Measurements from ENCODE around the gene GRAMD1C. TPM values are rescaled to one million over a fixed set of nuclear protein-coding genes. Genes with fewer than 3 reads are reported as not detected.

The GRAMD1C gene
- total and polyA plus RNA-seq, 8 donors: 3.1 to 6.9 (median 5.0) TPM

GRCh38 chr3:113825090-113825489, 13.5 kb upstream of the GRAMD1C start:
- H3K4me3 ChIP-seq: no peak overlapping the region
- no peak overlapping the region for H3K27ac ChIP-seq
- DNase-seq: no peak
- peaks cover 0 to 7% of the 10 kb centered on the region in 2 donors for H3K4me1 ChIP-seq
- H3K9me3 ChIP-seq: no peaks in the 10 kb centered on the region
- no peaks in the 10 kb centered on the region for H3K36me3 ChIP-seq
- ATAC-seq: no peak
- intact Hi-C loops (cut with DNase I): no loop called here
- TF ChIP-seq CTCF (IDR thresholded peaks at IDR 0.05): no peak
- H3K27me3 ChIP-seq: no peaks in the 10 kb centered on the region

- Histone ChIP-seq H3K4me1 (peaks cover 0 to 18% of the 10 kb centered on the region in 2 donors), H3K9me3 (no peaks in the 10 kb centered on the region), H3K27ac (no peak overlapping the region), H3K27me3 (no peaks in the 10 kb centered on the region), H3K36me3 (no peaks in the 10 kb centered on the region), H3K4me3 (no peak overlapping the region)
- ATAC-seq: no peak
- no peak for DNase-seq
- intact Hi-C loops (cut with DNase I): no loop called here
- TF ChIP-seq CTCF (IDR thresholded peaks at IDR 0.05): no peak
These were observed 10.0 kb upstream of the GRAMD1C start for GRCh38 chr3:113828600-113828999.

- no peak for TF ChIP-seq CTCF (IDR thresholded peaks at IDR 0.05)
- no peak for ATAC-seq
- intact Hi-C loops (cut with DNase I): loop anchor here in 1 of 2 donors (10.0 kb wide), 1 partner anchor 95 kb away; no protein-coding TSS in a partner anchor
- Histone ChIP-seq H3K27me3 (no peaks in the 10 kb centered on the region), H3K4me1 (peaks cover 0 to 18% of the 10 kb centered on the region in 2 donors), H3K27ac (peak overlapping the region in 1 of 2 donors; percentile 75), H3K36me3 (no peaks in the 10 kb centered on the region), H3K9me3 (no peaks in the 10 kb centered on the region), H3K4me3 (no peak overlapping the region)
- no peak for DNase-seq
These were observed 8.8 kb upstream of the GRAMD1C start for GRCh38 chr3:113829576-113830354.

GRCh38 chr3:113831103-113831355, 7.6 kb upstream of the GRAMD1C start:
- Histone ChIP-seq H3K36me3 (no peaks in the 10 kb centered on the region), H3K9me3 (no peaks in the 10 kb centered on the region), H3K4me3 (no peak overlapping the region), H3K27me3 (no peaks in the 10 kb centered on the region), H3K27ac (peak overlapping the region in 1 of 2 donors; percentile 75), H3K4me1 (peaks cover 0 to 18% of the 10 kb centered on the region in 2 donors)
- DNase-seq (no peak), ATAC-seq (no peak)
- intact Hi-C loops (cut with DNase I): loop anchor here in 1 of 2 donors (10.0 kb wide), 1 partner anchor 96 kb away; no protein-coding TSS in a partner anchor
- TF ChIP-seq CTCF (IDR thresholded peaks at IDR 0.05): no peak

- DNase-seq: no peak
- no peak overlapping the region for H3K4me3 ChIP-seq
- intact Hi-C loops (cut with DNase I): loop anchor here in 1 of 2 donors (10.0 kb wide), 1 partner anchor 98 kb away; no protein-coding TSS in a partner anchor
- no peaks in the 10 kb centered on the region for H3K9me3 ChIP-seq
- no peaks in the 10 kb centered on the region for H3K27me3 ChIP-seq
- no peak overlapping the region for H3K27ac ChIP-seq
- H3K4me1 ChIP-seq: peaks cover 0 to 18% of the 10 kb centered on the region in 2 donors
- TF ChIP-seq CTCF (IDR thresholded peaks at IDR 0.05): no peak
- no peak for ATAC-seq
- no peaks in the 10 kb centered on the region for H3K36me3 ChIP-seq
These were observed 6.0 kb upstream of the GRAMD1C start for GRCh38 chr3:113832477-113833164.

All from left lung (tissue), 10 donors.